ENCODE data around the gene SEL1L3. TPM values are rescaled to one million over a fixed set of nuclear protein-coding genes. Genes with fewer than 3 reads are reported as not detected.

Gene SEL1L3
- total and polyA plus RNA-seq, 2 donors (not counting 3 experiments of a cell fraction or from before 2014, with no cell fraction given), result 53.4 to 122 TPM

DNA sequence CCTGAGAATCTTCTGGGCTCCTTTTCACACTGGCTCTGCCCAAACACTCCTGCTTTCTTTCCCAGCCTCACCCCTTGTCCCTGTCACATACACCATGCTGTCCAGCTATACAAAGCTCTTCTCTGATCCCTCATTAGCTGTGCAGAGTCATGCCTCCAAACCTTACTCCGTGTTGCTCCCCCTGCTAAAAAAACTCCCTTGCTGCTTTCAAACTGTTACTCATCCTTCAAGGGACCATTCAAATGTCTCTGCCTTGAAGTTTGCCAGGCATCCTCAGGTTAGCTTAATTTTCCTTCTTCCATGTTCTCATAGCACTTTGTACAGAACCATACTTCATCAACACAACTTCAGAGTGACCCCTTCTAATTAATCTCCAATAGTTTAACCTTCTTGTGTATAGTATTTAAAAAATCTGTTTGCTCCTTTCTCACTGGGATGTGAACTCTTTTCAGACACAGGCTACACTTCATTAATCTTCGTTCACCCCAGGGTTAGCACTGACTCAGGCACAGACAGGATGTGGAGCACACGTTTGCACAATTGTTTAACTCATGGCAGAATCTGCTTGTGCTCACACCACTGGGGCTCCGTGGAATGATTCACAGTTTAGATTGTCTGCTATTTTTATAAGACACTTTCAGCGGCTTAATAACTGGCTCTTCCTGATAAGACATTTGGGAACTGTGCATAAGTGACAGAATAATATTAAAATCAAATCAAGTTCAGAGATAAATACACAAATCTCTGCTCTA lies 21.4 kb upstream of the SEL1L3 start:
- H3K27me3 ChIP-seq (ENCODE audit: control insufficient read depth in 2 of 2, insufficient read depth in 2 of 2, low read length in 2 of 2), result no peaks in the 10 kb centered on the region
- CTCF ChIA-PET, result interaction anchor here (0.8 to 1.4 kb wide), 3 partner anchors 11 to 29 kb away, joined by 3 to 4 read pairs (median 4); no protein-coding TSS in a partner anchor
- TF ChIP-seq JUN (IDR thresholded peaks at IDR 0.05; ENCODE audit: borderline replicate concordance, insufficient read depth, insufficient read length, low read depth), result peak; percentile 22
- TF ChIP-seq EZH2 (IDR thresholded peaks at IDR 0.05; ENCODE audit: borderline replicate concordance, low read depth, low read length, severe bottlenecking), result no peak
- no peak for TF ChIP-seq MYC (IDR thresholded peaks at IDR 0.05; ENCODE audit: low read depth, low read length)
- peak; percentile 76 for TF ChIP-seq FOS (IDR thresholded peaks at IDR 0.05; ENCODE audit: borderline replicate concordance, insufficient read depth, low read length)
- TF ChIP-seq, protein P1, sequence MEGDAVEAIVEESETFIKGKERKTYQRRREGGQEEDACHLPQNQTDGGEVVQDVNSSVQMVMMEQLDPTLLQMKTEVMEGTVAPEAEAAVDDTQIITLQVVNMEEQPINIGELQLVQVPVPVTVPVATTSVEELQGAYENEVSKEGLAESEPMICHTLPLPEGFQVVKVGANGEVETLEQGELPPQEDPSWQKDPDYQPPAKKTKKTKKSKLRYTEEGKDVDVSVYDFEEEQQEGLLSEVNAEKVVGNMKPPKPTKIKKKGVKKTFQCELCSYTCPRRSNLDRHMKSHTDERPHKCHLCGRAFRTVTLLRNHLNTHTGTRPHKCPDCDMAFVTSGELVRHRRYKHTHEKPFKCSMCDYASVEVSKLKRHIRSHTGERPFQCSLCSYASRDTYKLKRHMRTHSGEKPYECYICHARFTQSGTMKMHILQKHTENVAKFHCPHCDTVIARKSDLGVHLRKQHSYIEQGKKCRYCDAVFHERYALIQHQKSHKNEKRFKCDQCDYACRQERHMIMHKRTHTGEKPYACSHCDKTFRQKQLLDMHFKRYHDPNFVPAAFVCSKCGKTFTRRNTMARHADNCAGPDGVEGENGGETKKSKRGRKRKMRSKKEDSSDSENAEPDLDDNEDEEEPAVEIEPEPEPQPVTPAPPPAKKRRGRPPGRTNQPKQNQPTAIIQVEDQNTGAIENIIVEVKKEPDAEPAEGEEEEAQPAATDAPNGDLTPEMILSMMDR (IDR thresholded peaks at IDR 0.05; ENCODE audit: extremely low read depth in 1 of 2, insufficient read depth in 1 of 2, low read depth in 1 of 2, low read length in 2 of 2), result no peak
- no peak for TF ChIP-seq POLR2AphosphoS5 (IDR thresholded peaks at IDR 0.05; ENCODE audit: insufficient read depth, low read depth, low read length)
- TF ChIP-seq, protein P2, sequence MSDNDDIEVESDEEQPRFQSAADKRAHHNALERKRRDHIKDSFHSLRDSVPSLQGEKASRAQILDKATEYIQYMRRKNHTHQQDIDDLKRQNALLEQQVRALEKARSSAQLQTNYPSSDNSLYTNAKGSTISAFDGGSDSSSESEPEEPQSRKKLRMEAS (IDR thresholded peaks at IDR 0.05; ENCODE audit: insufficient read depth, insufficient read length), result no peak
- no peak for TF ChIP-seq POLR2A (IDR thresholded peaks at IDR 0.05; ENCODE audit: low read depth, low read length)
- TF ChIP-seq GATA2 (IDR thresholded peaks at IDR 0.05; ENCODE audit: insufficient read depth, insufficient read length, low read depth, low read length), result peak; percentile 25
- peak overlapping the region; percentile 57 for H3K27ac ChIP-seq (ENCODE audit: insufficient read depth, low read depth, low read length)
- no peak overlapping the region for H3K4me3 ChIP-seq (replicated peaks in 1 of 3; ENCODE audit: insufficient read depth in 1 of 3, low read depth in 1 of 3, low read length in 3 of 3)
- POLR2A ChIA-PET, result no interaction called here
- no peak overlapping the region for H3K9ac ChIP-seq (replicated peaks; ENCODE audit: extremely low read depth, insufficient read depth, low read length)
- peak overlapping the region; percentile 61 for H3K4me2 ChIP-seq (ENCODE audit: insufficient read depth, low read length)
- H3K4me1 ChIP-seq (ENCODE audit: control insufficient read depth, extremely low read depth, insufficient read depth, low read length), result peaks cover 15% of the 10 kb centered on the region
- peak; percentile 92 for FAIRE-seq
- intact Hi-C loops (cut with micrococcal nuclease), result loop anchor here (1.0 kb wide), 1 partner anchor 17 kb away; no protein-coding TSS in a partner anchor
- H3K9me1 ChIP-seq (replicated peaks; ENCODE audit: control insufficient read depth, extremely low read depth, insufficient read depth, low read length), result no peaks in the 10 kb centered on the region
- no peaks in the 10 kb centered on the region for H3K36me3 ChIP-seq (ENCODE audit: control insufficient read depth in 2 of 2, extremely low read depth in 1 of 2, insufficient read depth in 2 of 2, low read length in 2 of 2)
- dilution Hi-C loops (cut with MboI; ENCODE audit: extremely low pct_ligation_motif_present, low sequenced_read_pairs), result no loop called here
- H4K20me1 ChIP-seq (replicated peaks; ENCODE audit: control insufficient read depth, extremely low read depth, insufficient read depth, low read length), result no peaks in the 10 kb centered on the region
- H3K9me3 ChIP-seq (replicated peaks; ENCODE audit: control insufficient read depth, insufficient read depth, low read length), result no peaks in the 10 kb centered on the region
- peak; percentile 84 for DNase-seq (ENCODE audit: low read depth, low spot score)
- H3K79me2 ChIP-seq (ENCODE audit: control insufficient read depth, insufficient read depth, low read length), result no peaks in the 10 kb centered on the region
- BruUV-seq (replicated peaks), result no TSS peak
- peak overlapping the region; percentile 17 for H2AFZ ChIP-seq (ENCODE audit: low read depth, low read length)

All from endothelial cell of umbilical vein (primary cell).